ENCODE results near the gene FAM83F.

GRCh38 chr22:40030758-40031095, 36.0 kb downstream of the FAM83F start:
- TF ChIP-seq CTCF (conservative IDR thresholded peaks at IDR 0.05 in 1 of 2, IDR thresholded peaks at IDR 0.05 in 1 of 2; ENCODE audit: low read depth in 1 of 2, low read length in 2 of 2): no peak
- no peak for TF ChIP-seq EZH2 (IDR thresholded peaks at IDR 0.05; ENCODE audit: low read length, missing control alignments)
